ENCODE measurements around the gene TRAPPC11. TPM values are rescaled to one million over a fixed set of nuclear protein-coding genes. Genes with fewer than 3 reads are reported as not detected.

The TRAPPC11 gene
- total and polyA plus RNA-seq, 2 of the 13 experiments (the other 11 are each of a cell fraction or from before 2014, with no cell fraction given) = 18.0 to 23.2 TPM

DNA sequence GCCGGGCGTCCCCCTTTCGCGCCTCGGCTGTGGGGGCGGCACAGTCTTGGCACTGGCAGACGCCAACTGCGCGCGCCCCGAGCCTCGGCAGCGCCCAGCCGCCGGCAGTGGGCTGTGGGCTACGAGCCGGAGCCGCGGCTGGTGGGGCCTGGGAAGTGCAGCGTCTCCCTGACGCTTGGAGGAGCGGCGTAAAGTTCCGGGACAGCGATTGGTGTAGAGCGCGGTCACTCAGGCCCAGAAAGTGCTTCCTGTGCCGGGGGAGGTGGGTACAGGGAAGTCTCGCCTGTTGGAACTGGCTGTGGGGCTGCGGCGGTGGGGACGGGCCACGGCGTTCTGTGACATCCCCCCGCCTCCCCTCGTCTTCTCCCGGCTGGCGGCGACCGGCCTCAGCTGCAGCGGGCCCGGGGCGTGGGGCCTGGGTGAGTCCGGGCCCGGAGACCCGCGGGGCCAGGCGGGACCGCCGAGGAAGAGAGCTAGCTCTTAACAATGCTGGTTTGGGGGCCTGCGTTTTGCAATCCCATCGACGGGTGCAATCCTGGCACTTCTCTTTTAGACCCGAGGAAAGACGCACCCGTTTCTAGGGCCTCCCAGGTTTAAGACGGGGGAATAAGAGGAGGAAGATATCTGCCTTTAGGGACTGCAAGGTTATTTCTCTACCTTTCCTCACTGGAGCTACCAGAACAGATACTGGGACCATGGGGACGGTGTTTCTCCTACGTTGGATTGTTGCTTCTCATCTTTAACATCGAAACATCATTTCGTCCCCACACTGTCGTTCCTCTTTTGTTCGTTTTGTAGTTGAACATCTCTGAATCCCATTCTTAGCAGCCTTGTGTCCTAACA is at the start of gene TRAPPC11, which contains the start of gene RWDD4 (continued):
- TF ChIP-seq, protein P1, sequence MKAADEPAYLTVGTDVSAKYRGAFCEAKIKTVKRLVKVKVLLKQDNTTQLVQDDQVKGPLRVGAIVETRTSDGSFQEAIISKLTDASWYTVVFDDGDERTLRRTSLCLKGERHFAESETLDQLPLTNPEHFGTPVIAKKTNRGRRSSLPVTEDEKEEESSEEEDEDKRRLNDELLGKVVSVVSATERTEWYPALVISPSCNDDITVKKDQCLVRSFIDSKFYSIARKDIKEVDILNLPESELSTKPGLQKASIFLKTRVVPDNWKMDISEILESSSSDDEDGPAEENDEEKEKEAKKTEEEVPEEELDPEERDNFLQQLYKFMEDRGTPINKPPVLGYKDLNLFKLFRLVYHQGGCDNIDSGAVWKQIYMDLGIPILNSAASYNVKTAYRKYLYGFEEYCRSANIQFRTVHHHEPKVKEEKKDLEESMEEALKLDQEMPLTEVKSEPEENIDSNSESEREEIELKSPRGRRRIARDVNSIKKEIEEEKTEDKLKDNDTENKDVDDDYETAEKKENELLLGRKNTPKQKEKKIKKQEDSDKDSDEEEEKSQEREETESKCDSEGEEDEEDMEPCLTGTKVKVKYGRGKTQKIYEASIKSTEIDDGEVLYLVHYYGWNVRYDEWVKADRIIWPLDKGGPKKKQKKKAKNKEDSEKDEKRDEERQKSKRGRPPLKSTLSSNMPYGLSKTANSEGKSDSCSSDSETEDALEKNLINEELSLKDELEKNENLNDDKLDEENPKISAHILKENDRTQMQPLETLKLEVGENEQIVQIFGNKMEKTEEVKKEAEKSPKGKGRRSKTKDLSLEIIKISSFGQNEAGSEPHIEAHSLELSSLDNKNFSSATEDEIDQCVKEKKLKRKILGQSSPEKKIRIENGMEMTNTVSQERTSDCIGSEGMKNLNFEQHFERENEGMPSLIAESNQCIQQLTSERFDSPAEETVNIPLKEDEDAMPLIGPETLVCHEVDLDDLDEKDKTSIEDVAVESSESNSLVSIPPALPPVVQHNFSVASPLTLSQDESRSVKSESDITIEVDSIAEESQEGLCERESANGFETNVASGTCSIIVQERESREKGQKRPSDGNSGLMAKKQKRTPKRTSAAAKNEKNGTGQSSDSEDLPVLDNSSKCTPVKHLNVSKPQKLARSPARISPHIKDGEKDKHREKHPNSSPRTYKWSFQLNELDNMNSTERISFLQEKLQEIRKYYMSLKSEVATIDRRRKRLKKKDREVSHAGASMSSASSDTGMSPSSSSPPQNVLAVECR (CRISPR knock-in tag; IDR thresholded peaks at IDR 0.05; ENCODE audit: borderline replicate concordance) = peak; percentile 93
- TF ChIP-seq HNRNPK (IDR thresholded peaks at IDR 0.05; ENCODE audit: low read depth, low read length, poor library complexity, severe bottlenecking) (peak; percentile 22), PRMT3 (CRISPR knock-in tag; IDR thresholded peaks at IDR 0.05; ENCODE audit: borderline replicate concordance, low read depth) (no peak), NFE2L2 (IDR thresholded peaks at IDR 0.05; ENCODE audit: low read length) (no peak), ZIK1 (CRISPR knock-in tag; IDR thresholded peaks at IDR 0.05; ENCODE audit: borderline replicate concordance, low read depth) (no peak), ZNF350 (CRISPR knock-in tag; IDR thresholded peaks at IDR 0.05; ENCODE audit: borderline replicate concordance, low read depth) (peak; percentile 60), ZFP90 (CRISPR knock-in tag; IDR thresholded peaks at IDR 0.05; ENCODE audit: borderline replicate concordance) (peak; percentile 33; the same call in 1 of the 2 replicates), ZNF589 (CRISPR knock-in tag; conservative IDR thresholded peaks at IDR 0.05) (peak; percentile 58; the same call in 1 of the 2 replicates), ZNF230 (CRISPR knock-in tag; IDR thresholded peaks at IDR 0.05) (peak; percentile 79; the same call in 1 of the 2 replicates), TARDBP (CRISPR knock-in tag; IDR thresholded peaks at IDR 0.05) (peak; percentile 58; the same call in 1 of the 2 replicates), ZNF850 (CRISPR knock-in tag; conservative IDR thresholded peaks at IDR 0.05) (no peak), ZNF260 (CRISPR knock-in tag; IDR thresholded peaks at IDR 0.05; ENCODE audit: borderline replicate concordance, low read depth) (no peak)
- TF ChIP-seq, protein P2, sequence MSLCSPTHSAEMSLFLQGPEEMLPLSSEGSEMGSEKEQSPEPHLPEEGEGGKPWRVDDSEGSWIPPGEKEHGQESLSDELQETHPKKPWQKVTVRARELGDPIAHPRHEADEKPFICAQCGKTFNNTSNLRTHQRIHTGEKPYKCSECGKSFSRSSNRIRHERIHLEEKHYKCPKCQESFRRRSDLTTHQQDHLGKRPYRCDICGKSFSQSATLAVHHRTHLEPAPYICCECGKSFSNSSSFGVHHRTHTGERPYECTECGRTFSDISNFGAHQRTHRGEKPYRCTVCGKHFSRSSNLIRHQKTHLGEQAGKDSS (CRISPR knock-in tag; IDR thresholded peaks at IDR 0.05; ENCODE audit: borderline replicate concordance, low read depth) = peak; percentile 59; the same call in 1 of the 2 replicates
- TF ChIP-seq, protein P3, sequence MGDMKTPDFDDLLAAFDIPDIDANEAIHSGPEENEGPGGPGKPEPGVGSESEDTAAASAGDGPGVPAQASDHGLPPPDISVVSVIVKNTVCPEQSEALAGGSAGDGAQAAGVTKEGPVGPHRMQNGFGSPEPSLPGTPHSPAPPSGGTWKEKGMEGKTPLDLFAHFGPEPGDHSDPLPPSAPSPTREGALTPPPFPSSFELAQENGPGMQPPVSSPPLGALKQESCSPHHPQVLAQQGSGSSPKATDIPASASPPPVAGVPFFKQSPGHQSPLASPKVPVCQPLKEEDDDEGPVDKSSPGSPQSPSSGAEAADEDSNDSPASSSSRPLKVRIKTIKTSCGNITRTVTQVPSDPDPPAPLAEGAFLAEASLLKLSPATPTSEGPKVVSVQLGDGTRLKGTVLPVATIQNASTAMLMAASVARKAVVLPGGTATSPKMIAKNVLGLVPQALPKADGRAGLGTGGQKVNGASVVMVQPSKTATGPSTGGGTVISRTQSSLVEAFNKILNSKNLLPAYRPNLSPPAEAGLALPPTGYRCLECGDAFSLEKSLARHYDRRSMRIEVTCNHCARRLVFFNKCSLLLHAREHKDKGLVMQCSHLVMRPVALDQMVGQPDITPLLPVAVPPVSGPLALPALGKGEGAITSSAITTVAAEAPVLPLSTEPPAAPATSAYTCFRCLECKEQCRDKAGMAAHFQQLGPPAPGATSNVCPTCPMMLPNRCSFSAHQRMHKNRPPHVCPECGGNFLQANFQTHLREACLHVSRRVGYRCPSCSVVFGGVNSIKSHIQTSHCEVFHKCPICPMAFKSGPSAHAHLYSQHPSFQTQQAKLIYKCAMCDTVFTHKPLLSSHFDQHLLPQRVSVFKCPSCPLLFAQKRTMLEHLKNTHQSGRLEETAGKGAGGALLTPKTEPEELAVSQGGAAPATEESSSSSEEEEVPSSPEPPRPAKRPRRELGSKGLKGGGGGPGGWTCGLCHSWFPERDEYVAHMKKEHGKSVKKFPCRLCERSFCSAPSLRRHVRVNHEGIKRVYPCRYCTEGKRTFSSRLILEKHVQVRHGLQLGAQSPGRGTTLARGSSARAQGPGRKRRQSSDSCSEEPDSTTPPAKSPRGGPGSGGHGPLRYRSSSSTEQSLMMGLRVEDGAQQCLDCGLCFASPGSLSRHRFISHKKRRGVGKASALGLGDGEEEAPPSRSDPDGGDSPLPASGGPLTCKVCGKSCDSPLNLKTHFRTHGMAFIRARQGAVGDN (CRISPR knock-in tag; IDR thresholded peaks at IDR 0.05) = peak; percentile 92
- TF ChIP-seq, protein P4, sequence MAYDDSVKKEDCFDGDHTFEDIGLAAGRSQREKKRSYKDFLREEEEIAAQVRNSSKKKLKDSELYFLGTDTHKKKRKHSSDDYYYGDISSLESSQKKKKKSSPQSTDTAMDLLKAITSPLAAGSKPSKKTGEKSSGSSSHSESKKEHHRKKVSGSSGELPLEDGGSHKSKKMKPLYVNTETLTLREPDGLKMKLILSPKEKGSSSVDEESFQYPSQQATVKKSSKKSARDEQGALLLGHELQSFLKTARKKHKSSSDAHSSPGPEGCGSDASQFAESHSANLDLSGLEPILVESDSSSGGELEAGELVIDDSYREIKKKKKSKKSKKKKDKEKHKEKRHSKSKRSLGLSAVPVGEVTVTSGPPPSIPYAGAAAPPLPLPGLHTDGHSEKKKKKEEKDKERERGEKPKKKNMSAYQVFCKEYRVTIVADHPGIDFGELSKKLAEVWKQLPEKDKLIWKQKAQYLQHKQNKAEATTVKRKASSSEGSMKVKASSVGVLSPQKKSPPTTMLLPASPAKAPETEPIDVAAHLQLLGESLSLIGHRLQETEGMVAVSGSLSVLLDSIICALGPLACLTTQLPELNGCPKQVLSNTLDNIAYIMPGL (CRISPR knock-in tag; IDR thresholded peaks at IDR 0.05; ENCODE audit: borderline replicate concordance in 1 of 2, low read depth in 1 of 2) = peak; percentile 71 to 92; a peak in 3 of 4 replicates
